OCI-M2 (cell line): Measurements from ENCODE around the gene GPX5.

Experiments used
- DNase-seq: peaks from one replicate; lab custom pipeline; 2025; ENCODE audit not compliant: unreplicated experiment; lab: John Stamatoyannopoulos, UW

Gene GPX5

DNA sequence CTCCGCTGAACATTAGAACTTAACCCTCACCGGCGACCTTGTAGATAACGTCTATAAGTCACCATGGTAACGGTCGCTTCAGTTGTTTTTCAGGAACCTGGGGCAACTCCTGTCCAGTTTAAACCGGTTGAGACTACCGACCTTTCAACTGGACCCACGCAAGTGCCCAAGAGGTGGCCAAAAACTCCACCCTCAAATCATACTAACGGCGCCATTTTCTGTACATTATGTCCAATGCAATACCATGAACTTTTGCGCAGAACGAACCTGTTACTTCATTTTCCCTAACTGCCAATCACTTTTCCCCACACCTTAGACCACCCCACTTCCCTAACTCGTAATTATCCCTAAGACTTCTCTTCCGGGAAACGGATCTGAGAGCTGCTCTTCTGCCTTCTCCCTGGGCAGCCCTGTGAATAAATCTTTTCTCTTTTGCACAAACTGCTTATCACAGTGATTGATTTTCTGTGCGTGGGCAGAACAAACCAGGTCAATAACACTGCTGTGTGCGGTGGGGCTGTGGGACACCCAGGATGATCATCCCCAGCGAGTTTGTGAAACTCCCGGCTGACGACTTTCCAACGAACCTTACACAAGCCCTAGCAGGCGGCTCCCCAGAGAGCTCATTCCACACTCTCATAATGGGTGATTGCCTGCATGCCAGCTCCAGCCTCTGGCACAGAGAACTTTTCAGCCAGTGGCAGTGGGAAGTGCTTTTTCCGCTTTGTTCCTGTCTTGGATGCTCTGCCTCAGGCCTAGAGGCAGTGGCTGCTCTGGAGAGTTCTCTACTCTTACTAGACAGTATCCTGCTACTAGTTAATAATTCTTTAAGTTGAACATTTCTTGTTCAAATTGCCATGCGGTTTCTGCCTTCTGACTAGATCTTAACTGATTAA lies 28.6 kb downstream of the GPX5 start:
- no peak for DNase-seq

- no peak for DNase-seq
These were observed 29.5 kb downstream of the GPX5 start for GRCh38 chr6:28555136-28555535.

- DNase-seq = no peak
These were observed 32.9 kb downstream of the GPX5 start for GRCh38 chr6:28558629-28559028.

- no peak for DNase-seq
These were observed 37.9 kb downstream of the GPX5 start for GRCh38 chr6:28563430-28564095.

- DNase-seq = peak; percentile 93
These were observed 40.3 kb downstream of the GPX5 start for GRCh38 chr6:28565823-28566526.

DNA sequence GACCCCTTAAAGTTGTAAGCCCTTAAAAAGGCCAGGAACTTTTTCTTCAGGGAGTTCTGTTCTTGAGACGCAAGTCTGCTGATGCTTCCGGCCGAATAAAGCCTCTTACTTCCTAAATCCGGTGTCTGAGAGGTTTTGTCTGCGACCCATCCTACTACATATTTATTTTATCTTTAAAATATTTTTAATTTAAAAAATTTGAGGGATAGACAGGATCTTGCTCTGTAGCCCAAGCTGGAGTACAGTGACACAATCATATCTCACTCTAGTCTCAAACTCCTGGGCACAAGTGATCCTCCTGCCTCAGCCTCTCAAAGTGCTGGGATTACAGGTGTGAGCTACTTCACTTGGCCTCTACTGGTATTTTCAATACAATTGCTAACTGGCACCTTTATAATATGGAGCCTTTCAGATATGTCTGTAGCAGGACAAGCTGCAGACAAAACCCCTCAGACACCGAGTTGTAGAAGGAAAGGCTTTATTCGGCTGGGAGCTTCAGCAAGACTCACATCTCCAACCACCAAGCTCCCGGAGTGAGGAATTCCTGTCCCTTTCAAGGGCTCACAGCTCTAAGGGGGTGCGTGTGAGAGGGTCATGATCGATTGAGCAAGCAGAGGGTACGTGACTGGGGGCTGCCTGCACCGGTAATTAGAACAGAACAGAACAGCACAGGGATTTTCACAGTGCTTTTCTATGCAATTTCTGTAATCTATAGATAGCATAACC lies 41.0 kb downstream of the GPX5 start:
- DNase-seq = no peak

DNA sequence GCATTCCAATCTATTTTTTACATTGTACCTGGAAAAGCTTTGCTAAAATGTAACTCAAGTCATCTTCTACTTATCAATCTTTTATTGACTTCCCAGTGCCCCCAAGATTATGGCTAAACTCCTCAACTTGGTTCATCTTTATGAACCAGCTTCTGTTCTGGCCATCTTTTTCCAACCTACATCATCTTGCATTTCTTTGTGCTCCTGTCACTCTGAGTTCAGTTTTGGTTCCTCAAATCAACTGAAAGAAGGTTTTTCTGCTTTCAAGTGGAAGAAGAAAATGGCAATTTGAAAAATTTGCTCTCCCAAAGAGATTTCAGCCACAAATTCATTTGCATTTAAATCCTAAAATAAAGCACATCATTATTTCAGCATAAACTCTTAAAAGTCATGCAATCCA lies 41.8 kb downstream of the GPX5 start:
- no peak for DNase-seq

DNA sequence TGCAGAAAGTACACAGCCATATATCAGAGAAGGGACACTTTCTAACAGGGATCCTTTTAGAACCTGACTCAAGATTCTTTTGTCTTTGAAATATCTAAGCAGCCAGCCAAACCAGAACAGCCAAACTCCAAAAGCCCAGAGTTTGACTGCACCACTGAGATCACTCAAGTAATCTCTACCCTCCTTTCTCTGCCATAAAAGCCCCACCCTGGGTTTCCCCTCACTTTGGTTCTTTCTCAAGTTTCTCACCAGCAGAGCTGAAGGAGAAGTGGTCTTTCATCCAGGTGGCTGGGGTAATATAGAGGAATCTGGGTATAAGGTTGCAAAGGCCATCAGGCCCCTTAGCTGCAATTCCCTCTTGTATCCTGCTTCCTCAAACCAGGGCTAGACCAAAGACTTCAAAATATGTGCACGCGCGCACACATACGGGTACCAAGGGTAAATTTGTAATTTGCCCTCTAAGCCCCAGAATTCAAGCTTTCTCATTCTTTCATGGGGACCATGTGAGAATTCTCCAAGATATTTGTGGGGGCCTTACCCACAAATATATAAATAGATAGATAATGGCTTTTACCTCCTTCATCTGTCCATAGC lies 42.9 kb downstream of the GPX5 start:
- no peak for DNase-seq

GRCh38 chr6:28569748-28570147 lies 44.1 kb downstream of the GPX5 start:
- no peak for DNase-seq

- DNase-seq = no peak
These were observed 54.8 kb downstream of the GPX5 start for GRCh38 chr6:28580475-28580874.

GRCh38 chr6:28583463-28583862 lies 57.8 kb downstream of the GPX5 start:
- DNase-seq = no peak
